Prostate gland (tissue), 2 donors: ENCODE measurements around the gene ARL6IP1. TPM values are rescaled to one million over a fixed set of nuclear protein-coding genes. Genes with fewer than 3 reads are reported as not detected.

ENCODE experiments used
- DNase-seq: peaks from one replicate; pipeline ENCODE4 v3.0.0-alpha.2; 2019; ENCODE audit warnings: low spot score
- H3K27ac ChIP-seq, 2 donors: fragments of 200-600 bp; sonication (generic); 2 replicates each; pipeline ENCODE4 v1.5.1; 2017 to 2019
- H3K27me3 ChIP-seq: fragments of 200-600 bp; sonication (generic); replicated peaks from 2 replicates; pipeline ENCODE4 v1.5.1; 2019; ENCODE audit not compliant: insufficient read depth
- H3K36me3 ChIP-seq, 2 donors: fragments of 200-600 bp; sonication (generic); 1 replicate in 1 of 2; 2 replicates in 1 of 2; pipeline versions ENCODE4 v1.5.1 to v1.8.1; 2017 to 2019
- H3K4me1 ChIP-seq: fragments of 200-600 bp; sonication (generic); replicated peaks from 2 replicates; pipeline ENCODE4 v1.5.1; 2019
- H3K4me3 ChIP-seq, 2 donors: fragments of 200-600 bp; sonication (generic); 2 replicates each; pipeline ENCODE4 v1.5.1; 2017 to 2019
- H3K9me3 ChIP-seq: fragments of 200-600 bp; sonication (generic); 2 replicates; pipeline ENCODE4 v1.5.1; 2017
- CTCF ChIP-seq, 4 experiments: fragments of 200-600 bp in 2 of 4; fragments of 450-650 bp in 2 of 4; sonication (generic) in 2 of 4; IDR thresholded peaks; 1 replicate in 3 of 4; 2 replicates in 1 of 4; pipeline ENCODE4 v1.5.1; 2016 to 2019; ENCODE audit warnings: antibody characterized with exemption in 4 of 4, mild to moderate bottlenecking in 2 of 4, moderate library complexity in 2 of 4
- POLR2A ChIP-seq: fragments of 450-650 bp; IDR thresholded peaks from one replicate; pipeline ENCODE4 v1.6.1; 2016; ENCODE audit warnings: antibody characterized with exemption, mild to moderate bottlenecking
- POLR2AphosphoS5 ChIP-seq: sonication (generic); formaldehyde crosslinking; IDR thresholded peaks from one replicate; pipeline ENCODE4 v1.6.1; 2017; ENCODE audit warnings: antibody characterized with exemption
- WGBS: methylation state at CpG from one replicate; pipeline ENCODE4 v1.1.5; 2018; 5-methylcytosine and 5-hydroxymethylcytosine counted together
- intact Hi-C: fragments of 100-400 bp; cut with DNase I; formaldehyde crosslinking; loops from one replicate; pipeline ENCODE4 v1.14.2; 2022
- total RNA-seq, 2 donors: library from RNA; depleted of rRNA; stranded (reverse); fragments of >200 nt; gene quantifications; one replicate each; pipeline ENCODE4 v1.1.0, GENCODE V29; 2016

Gene ARL6IP1
- total RNA-seq, 2 donors from 2014 or later: 226 to 298 TPM

- Histone ChIP-seq H3K4me1 (peaks cover 8% of the 10 kb centered on the region), H3K27me3 (no peaks in the 10 kb centered on the region), H3K36me3 (peaks cover 0 to 3% of the 10 kb centered on the region in 2 donors), H3K27ac (no peak overlapping the region), H3K4me3 (no peak overlapping the region), H3K9me3 (no peaks in the 10 kb centered on the region)
- intact Hi-C loops: no loop called here
- WGBS: 92% methylated on average over 11 of the region's 11 CpGs
- TF ChIP-seq CTCF (IDR thresholded peaks at IDR 0.05) (no peak), POLR2A (no peak), POLR2AphosphoS5 (no peak)
- no peak for DNase-seq
Measured at GRCh38 chr16:18792836-18793433, 8.4 kb downstream of the ARL6IP1 start.

DNA sequence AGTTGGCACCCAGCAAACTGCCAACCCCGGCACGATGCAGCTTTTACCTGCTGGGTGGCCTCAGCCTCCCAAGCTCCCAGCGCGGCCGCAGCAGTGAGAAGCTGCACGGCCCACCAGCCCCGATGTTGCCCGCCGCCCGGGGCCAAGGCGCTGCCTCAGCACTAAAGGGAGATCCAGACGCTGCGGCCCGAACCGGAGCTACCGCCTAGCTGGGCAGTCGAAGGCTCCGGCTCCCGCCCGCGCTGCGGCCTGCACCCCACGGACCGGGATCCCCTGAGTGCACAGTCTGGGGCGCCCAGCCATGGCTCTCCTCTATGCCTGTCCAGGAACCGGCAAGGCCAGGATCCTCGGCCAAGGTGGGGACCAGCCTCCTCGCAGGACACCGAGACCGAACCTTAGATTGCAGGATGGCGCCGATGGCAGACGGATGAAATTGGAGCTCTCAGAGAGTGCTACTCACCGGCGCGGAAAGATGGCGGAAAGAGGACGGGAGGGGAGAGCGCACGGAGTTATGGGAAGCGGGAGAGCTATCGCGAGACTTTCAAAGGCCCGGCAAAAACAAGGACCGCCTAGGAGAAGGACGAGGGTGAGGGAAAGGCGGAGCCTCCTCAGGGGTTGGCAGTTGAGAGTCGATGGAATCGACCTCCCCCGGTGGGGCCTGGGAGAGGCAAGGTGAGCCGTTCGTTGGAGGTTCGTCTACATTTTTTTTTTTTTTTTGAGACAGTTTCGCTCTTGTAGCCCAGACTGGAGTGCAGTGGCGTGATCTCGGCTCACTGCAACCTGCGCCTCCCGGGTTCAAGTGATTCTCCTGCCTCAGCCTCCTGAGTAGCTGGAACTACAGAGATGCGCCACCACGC lies 11.3 kb downstream of the ARL6IP1 start, which contains the start of gene RPS15A:
TSS of gene RPS15A (minus strand) at position 485 of the 857 bp plus-strand sequence. CDS start 1,221 bp downstream, outside the sequence.
- Histone ChIP-seq H3K4me3 (peak within 1 kb of the TSS; percentile 81 to 87), H3K4me1 (peaks cover 11% of the 10 kb centered on the region), H3K27me3 (no peaks in the 10 kb centered on the region), H3K9me3 (no peaks in the 10 kb centered on the region), H3K36me3 (peaks cover 0 to 3% of the 10 kb centered on the region in 2 donors), H3K27ac (peak within 1 kb of the TSS; percentile 75 to 76)
- 4% methylated on average over 46 of the region's 60 CpGs for WGBS
- intact Hi-C loops: loop anchor here (1.0 kb wide), 1 partner anchor 11 kb away; the partner anchor contains the start of gene ARL6IP1
- peak; percentile 69 for TF ChIP-seq POLR2A
- TF ChIP-seq CTCF (IDR thresholded peaks at IDR 0.05): peak in 2 of 4 experiments; percentile 7 to 14
- TF ChIP-seq POLR2AphosphoS5: peak; percentile 99
- peak; percentile 94 for DNase-seq

- Histone ChIP-seq H3K27me3 (no peaks in the 10 kb centered on the region), H3K36me3 (peaks cover 0 to 3% of the 10 kb centered on the region in 2 donors), H3K4me1 (peaks cover 11% of the 10 kb centered on the region), H3K9me3 (no peaks in the 10 kb centered on the region), H3K27ac (peak overlapping the region; percentile 75 to 76), H3K4me3 (peak overlapping the region; percentile 81 to 87)
- no peak for DNase-seq
- 0% methylated on average over 5 of the region's 5 CpGs for WGBS
- intact Hi-C loops: no loop called here
- TF ChIP-seq POLR2AphosphoS5: no peak
- no peak for TF ChIP-seq CTCF (IDR thresholded peaks at IDR 0.05)
- TF ChIP-seq POLR2A: no peak
Measured at GRCh38 chr16:18789515-18789849, 11.9 kb downstream of the ARL6IP1 start.

DNA sequence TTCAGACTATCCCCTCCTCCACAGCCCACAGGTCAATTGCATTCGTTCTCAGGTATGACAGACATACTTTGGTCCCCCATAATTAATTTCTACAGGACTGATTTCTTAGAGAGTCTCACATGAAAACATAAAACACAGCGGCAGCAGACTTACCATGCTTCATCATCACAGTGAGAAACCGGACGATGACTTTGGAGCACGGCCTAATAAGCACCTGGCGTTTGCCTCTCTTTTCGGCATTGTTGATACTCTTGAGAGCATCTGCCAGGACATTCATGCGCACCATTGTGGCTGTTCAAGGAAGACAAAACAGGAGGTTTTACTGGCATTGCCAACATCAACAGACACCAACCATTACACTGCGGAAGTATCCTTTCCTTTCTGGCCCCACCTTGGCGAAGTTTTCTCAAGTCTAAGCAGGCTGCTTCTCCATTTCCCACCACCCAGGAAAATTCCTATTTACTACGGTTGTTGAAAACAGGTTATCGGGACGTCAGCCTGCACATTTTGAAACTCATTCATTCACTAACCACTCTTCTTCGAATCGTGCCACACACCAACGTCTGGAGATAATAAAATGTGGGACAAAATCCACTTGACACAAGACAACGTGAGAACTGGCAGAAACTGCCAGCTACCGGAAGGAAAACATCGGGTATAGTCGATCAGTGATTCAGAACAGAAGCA lies 12.4 kb downstream of the ARL6IP1 start:
- WGBS: 5% methylated on average over 20 of the region's 20 CpGs
- TF ChIP-seq CTCF (IDR thresholded peaks at IDR 0.05) (no peak), POLR2A (no peak), POLR2AphosphoS5 (peak; percentile 32)
- peak overlapping the region; percentile 75 to 76 for H3K27ac ChIP-seq
- no peaks in the 10 kb centered on the region for H3K27me3 ChIP-seq
- intact Hi-C loops: no loop called here
- H3K36me3 ChIP-seq: peaks cover 0 to 3% of the 10 kb centered on the region in 2 donors
- H3K9me3 ChIP-seq: no peaks in the 10 kb centered on the region
- peak overlapping the region; percentile 81 to 87 for H3K4me3 ChIP-seq
- no peak for DNase-seq
- peaks cover 11% of the 10 kb centered on the region for H3K4me1 ChIP-seq
